GM20431 (cell line): Measurements from ENCODE around the gene UFSP1.
"Not testable (repeated sequence)": the region's sequence is repeated elsewhere in the genome, so short reads cannot be mapped to it uniquely, and the experiment has no call there.

Source experiments
- in situ Hi-C: fragments of 300-500 bp; cut with MseI, MboI; formaldehyde crosslinking; loops from one replicate; pipeline ENCODE4 v1.15.0; 2020; ENCODE audit warnings: low sequenced_read_pairs; ENCODE audit not compliant: unreplicated experiment

Gene UFSP1

DNA sequence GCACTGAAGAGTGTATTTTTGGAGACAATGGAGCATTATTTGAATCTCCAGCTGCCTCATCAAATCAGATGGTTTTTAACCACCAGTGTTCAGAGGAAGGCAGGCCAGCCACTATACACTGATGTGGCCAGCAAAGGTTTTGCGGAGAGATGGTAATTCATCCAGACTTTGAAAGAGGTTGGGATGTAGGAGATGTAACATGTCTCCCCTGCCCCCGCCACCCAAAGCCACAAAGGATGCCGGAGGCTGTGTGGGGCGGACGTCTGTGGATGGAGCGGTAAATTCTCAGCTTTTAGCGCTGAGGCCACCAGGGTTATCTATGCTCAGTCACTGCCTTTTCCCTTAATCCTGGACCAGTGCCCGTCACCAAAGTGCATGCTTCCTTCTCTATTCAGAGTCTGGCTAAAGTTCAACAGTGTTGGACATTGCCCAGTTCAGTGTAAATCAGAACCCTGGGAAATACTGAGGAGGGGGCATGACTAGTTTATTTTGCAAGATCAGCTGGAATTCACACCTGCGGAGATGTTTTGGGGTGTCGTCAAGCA, 26.0 kb downstream of the UFSP1 start:
- in situ Hi-C loops, result no loop called here

DNA sequence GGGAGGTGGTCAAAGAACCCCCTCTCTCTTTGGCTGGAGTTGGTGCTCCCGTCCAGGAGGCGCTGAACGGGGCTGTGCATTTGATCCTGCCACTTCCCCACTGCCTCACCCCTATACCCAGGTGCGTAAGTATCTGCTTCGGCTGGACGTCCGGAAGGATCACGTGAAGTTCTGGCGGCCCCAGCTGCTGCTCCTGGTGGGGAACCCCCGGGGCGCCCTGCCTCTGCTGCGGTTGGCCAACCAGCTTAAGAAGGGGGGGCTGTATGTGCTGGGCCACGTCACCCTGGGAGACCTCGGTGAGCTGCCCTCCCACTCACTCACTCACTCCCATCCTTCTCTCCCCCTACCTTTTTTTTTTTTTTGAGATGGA, 27.9 kb downstream of the UFSP1 start:
- in situ Hi-C loops, result no loop called here

DNA sequence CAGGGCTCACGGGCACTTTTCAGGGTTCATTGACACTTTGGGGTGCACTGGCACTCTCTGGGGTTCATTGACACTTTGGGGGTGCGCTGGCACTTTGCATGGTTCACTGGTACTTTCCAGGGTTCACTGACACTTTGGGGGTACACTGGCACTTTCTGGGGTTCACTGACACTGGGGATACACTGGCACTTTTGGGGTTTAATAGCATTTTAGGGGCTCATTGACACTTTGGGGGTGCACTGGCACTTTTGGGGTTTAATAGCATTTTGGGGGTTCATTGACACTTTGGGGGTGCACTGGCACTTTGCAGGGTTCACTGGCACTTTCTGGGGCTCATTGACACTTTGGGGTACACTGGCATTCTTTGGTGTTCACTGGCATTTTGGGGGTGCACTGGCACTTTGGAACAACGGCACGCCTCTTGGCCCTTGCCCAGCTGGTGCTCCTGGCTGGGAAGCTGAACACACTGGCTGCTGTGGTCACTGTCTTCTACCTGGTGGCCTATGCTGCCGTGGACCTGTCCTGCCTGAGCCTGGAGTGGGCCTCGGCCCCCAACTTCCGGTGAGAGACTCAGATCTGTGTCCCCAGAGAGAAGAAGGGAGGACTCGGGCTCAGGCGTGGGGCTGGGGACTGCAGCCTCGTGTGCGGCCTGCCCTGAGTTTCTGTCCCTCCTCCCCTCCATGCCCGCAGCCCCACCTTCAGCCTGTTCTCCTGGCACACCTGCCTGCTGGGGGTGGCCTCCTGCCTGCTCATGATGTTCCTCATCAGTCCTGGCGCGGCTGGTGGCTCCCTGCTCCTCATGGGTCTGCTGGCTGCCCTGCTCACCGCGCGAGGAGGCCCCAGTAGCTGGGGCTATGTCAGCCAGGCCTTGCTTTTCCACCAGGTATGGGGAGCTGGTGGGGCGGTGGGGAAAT, 28.6 kb downstream of the UFSP1 start:
- in situ Hi-C loops, result no loop called here

DNA sequence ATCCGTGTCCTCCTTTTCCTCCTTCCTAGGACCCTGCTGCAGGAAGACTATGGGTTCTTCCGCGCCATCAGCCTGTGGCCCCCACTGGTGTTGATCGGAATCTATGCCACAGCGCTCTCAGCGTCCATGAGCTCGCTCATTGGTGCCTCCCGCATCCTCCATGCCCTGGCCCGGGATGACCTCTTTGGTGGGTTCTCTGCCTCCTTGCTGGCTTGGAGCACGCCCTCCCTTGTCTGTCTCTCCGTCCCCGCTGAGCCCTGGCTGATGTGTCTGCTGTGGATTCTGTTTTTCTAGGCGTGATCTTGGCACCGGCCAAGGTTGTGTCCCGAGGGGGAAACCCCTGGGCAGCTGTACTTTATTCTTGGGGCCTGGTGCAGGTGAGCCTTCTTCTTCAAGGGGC, 29.7 kb downstream of the UFSP1 start:
- in situ Hi-C loops, result no loop called here

DNA sequence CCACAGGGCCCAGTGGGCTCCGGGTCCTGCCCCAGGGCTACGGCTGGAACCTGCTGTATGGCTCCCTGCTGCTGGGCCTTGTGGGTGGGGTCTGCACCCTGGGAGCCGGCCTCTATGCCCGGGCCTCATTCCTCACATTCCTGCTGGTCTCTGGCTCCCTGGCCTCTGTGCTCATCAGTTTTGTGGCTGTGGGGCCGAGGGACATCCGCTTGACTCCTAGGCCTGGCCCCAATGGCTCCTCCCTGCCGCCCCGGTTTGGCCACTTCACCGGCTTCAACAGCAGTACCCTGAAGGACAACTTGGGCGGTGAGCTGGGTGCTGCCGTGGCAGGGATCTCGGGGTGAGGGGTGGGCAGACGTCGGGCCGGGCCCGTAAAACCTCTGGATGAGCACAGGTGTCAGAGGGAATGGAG, 32.6 kb downstream of the UFSP1 start:
- in situ Hi-C loops, result no loop called here

DNA sequence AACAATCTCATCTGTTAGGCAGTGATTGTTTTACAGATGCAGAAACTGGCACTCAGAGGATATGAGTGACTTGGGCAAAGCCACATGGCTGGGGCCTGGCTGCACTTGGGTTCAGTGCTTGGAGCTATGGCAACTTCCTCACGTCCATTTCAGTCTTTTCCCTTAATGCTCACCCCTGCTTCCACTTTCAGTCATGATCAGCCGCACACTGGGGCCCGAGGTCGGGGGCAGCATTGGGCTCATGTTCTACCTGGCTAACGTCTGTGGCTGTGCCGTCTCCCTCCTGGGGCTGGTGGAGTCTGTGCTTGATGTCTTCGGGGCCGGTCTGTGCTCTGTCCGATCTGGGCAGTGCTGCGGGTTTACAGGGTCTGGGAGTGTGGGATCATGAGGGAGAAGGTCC, 34.0 kb downstream of the UFSP1 start:
- in situ Hi-C loops, result no loop called here

DNA sequence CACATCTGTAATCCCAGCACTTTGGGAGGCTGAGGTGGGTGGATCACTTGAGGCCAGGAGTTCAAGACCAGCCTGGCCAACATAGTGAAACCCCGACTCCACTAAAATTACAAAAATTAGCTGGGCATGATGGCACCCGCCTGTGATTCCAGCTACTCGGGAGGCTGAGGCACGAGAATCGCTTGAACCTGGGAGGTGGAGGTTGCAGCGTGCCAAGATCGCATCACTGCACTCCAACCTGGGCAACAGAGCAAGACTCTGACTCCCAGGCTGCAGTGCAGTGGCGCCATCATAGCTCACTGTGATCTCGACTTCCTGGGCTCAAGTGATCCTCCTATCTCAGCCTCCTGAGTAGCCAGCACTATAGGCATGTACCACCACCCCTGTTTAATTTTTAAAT, 34.6 kb downstream of the UFSP1 start:
- in situ Hi-C loops, result not testable (repeated sequence)

DNA sequence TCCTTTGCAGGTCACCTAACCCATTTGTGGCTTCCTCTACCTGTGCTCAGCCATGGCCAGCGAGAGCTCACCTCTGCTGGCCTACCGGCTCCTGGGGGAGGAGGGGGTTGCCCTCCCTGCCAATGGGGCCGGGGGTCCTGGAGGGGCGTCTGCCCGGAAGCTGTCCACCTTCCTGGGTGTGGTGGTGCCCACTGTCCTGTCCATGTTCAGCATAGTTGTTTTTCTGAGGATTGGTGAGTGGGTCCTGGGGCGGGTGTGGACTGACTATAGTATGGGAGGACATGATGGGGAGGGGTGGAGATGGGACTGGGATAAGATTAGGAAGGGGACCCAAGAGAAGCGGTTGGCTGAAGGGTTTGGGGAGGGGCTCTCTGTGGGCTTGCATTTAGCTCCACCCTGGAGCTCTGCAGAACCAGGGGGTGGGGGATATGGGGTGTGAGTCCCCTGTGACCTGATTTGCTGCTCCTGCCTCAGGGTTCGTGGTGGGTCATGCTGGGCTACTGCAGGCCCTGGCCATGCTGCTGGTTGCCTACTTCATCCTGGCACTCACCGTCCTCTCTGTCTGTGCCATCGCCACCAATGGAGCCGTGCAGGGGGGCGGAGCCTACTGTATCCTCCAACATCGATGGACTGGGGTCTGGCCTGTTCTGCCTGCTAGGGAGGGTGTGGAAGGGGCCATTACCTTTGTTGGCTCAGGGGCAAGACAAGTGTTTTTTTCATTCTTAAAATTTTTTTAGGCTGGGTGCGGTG, 35.2 kb downstream of the UFSP1 start:
- in situ Hi-C loops, result no loop called here

DNA sequence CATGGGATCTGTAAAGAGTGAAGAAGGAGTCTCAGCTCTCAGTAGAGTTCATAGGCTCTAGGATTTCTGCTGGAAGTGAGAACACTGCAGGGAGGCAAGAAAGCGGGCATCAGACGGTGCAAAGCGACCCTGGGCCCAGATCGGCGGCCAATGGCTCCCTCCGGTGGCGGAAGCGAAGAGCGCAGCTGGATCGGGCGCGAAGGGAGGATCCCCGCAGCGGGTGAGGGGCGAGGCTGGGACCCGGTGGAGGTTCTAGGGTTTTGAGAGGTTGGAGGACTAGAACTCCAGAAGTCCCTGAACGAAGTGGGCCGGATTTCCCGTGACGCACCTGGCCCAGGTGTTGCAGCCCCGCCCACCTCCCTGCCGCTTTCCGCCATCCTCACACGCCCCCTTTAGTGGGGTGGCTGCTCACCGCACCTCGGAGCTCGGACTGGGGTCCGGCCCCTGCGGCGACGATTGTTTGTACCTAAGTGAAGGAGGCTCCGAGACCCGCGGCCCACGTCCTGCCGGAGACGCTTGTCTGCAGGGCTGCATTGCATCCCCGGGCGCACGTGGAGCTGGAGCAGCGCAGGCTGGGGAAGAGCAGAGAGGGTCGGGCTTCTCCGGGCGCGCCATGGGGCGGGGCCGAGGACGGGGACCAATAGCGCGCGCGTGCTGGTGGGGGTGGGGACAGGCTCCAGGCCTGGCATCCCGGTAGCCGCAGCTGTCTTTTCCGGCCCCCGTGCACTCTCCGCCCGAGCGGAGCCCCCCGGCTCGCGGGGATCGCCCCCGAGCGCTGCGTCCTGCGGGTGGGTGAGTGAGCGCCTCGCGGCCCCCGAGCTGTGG, 37.3 kb downstream of the UFSP1 start, which contains the start of gene SLC12A9:
TSS of gene SLC12A9 (plus strand) at position 666 of the 825 bp plus-strand sequence. CDS start 1,485 bp downstream, outside the sequence.
- in situ Hi-C loops, result no loop called here

DNA sequence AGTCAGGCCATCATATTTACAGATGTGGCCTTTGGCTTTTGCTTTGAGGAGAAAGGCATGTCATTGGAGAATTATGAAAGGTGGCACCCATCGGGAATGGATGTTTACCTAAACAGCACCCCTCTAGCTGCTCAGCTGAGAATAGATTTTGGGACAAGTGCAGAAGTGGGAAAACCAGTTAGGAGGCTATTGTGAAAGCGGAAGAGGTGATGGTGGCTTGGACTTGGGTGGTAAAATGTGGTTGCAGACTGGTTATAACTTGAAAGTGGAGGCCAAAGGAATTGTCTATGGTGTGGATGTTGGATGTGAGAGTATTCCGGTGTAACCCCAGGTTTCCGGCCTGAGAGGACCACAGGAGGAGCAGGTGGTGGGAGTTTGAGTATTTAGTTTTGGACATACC, 42.2 kb downstream of the UFSP1 start:
- in situ Hi-C loops, result no loop called here

DNA sequence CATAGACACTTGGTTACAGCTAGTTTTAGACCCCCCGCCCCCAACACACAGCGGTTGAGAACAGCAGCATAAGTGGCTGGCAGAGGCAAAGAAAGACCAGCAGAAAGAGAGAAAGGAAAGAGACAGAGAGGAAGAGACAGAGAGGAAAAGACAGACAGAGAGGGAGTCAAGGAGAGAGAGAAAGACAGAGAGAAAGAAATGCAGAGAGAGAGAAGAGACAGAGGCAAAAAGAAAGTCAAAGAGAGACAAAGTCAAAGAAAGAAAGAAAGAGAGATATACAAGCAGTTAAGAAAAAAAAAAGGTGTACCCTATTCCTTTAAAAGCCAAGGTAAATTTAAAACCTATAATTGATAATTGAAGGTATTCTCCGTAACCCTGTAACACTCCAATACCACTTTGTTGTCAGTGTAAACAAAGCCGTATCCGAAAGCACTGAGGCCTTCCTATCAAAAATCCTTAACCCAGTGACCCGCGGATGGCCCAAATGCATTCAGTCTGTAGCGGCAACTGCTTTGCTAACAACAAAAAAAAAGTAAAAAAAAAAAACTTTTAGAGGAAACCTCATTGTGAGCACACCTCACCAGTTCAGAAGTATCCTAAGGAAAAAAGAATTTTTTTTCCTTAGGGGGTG, 48.9 kb downstream of the UFSP1 start:
- in situ Hi-C loops, result no loop called here

DNA sequence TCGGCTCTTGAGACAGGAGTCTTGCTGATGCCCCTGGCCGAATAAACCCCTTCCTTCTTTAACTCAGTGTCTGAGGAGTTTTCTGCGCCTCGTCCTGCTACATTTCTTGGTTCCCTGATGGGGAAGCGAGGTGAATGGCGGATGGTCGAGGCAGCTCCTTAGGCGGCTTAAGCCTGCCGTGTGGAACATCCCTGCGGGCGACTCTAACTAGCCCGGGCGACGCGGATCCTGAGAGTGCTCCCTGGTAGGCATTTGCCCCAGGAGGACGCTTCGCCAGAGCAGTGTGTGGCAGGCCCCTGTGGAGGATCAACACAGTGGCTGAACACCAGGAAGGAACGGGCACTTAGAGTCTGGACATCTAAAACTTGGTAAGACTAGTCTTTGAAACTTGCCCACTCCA, 50.2 kb downstream of the UFSP1 start:
- in situ Hi-C loops, result no loop called here
